DND-41 (cell line): ENCODE data around the gene GALNT1.

ENCODE experiments used
- ATAC-seq: fragments of 200-7000 bp; cut with Tn5 transposase; 3 replicates; pipeline ENCODE4 v1.9.1; 2021; ENCODE audit warnings: low read depth; ENCODE audit not compliant: insufficient read depth
- DNase-seq: peaks from one replicate; pipeline ENCODE4 v3.0.0-alpha.2; 2020
- H2AFZ ChIP-seq: 2 replicates; pipeline ENCODE4 v1.6.0; 2012; ENCODE audit warnings: low read depth, low read length
- H3K27ac ChIP-seq: 2 replicates; pipeline ENCODE4 v1.5.1; 2012; ENCODE audit warnings: low read length, inconsistent platforms
- H3K27me3 ChIP-seq: fragments of 200-600 bp; sonication (generic); 2 replicates; pipeline ENCODE4 v1.6.0; 2012; ENCODE audit warnings: low read length, mild to moderate bottlenecking, inconsistent platforms; ENCODE audit not compliant: insufficient read depth, poor library complexity
- H3K36me3 ChIP-seq: 2 replicates; pipeline ENCODE4 v1.5.1; 2012; ENCODE audit warnings: low read length, inconsistent platforms; ENCODE audit not compliant: insufficient read depth
- H3K4me1 ChIP-seq: 2 replicates; pipeline ENCODE4 v1.5.1; 2012; ENCODE audit warnings: mild to moderate bottlenecking, low read length; ENCODE audit not compliant: insufficient read depth
- H3K4me2 ChIP-seq: 2 replicates; pipeline ENCODE4 v1.6.0; 2012; ENCODE audit warnings: mild to moderate bottlenecking, moderate library complexity, low read length, inconsistent platforms; ENCODE audit not compliant: insufficient read depth
- H3K4me3 ChIP-seq, 2 experiments: fragments of 200-600 bp in 1 of 2; shearing (Covaris generic) in 1 of 2; 2 replicates each; pipeline ENCODE4 v1.5.1; 2012 to 2016; ENCODE audit warnings: inconsistent platforms in 2 of 2, low read length in 2 of 2, mild to moderate bottlenecking in 2 of 2, low read depth in 1 of 2, moderate library complexity in 1 of 2
- H3K79me2 ChIP-seq: 2 replicates; pipeline ENCODE4 v1.6.0; 2012; ENCODE audit warnings: low read length, inconsistent platforms; ENCODE audit not compliant: insufficient read depth
- H3K9ac ChIP-seq: 2 replicates; pipeline ENCODE4 v1.6.0; 2012; ENCODE audit warnings: low read depth, mild to moderate bottlenecking, inconsistent platforms, low read length, moderate library complexity
- H3K9me3 ChIP-seq: 2 replicates; pipeline ENCODE4 v1.5.1; 2012; ENCODE audit warnings: low read length, moderate library complexity, mild to moderate bottlenecking, inconsistent platforms; ENCODE audit not compliant: insufficient read depth, severe bottlenecking
- H4K20me1 ChIP-seq: 2 replicates; pipeline ENCODE4 v1.6.0; 2012; ENCODE audit warnings: low read length; ENCODE audit not compliant: insufficient read depth
- CTCF ChIP-seq: IDR thresholded peaks from 2 replicates; pipeline ENCODE4 v1.5.1; 2012; ENCODE audit warnings: borderline replicate concordance, low read length, moderate library complexity, mild to moderate bottlenecking; ENCODE audit not compliant: poor library complexity, severe bottlenecking; ENCODE audit errors: extremely low read depth
- EZH2 ChIP-seq: IDR thresholded peaks from 3 replicates; pipeline ENCODE4 v1.6.1; 2012; ENCODE audit warnings: borderline replicate concordance, low read depth, mild to moderate bottlenecking, moderate library complexity, low read length, inconsistent platforms; ENCODE audit not compliant: severe bottlenecking

Gene GALNT1

GRCh38 chr18:35729991-35730668 is 148.6 kb downstream of the GALNT1 start:
- H3K4me3 ChIP-seq = no peak overlapping the region
- DNase-seq (no peak), ATAC-seq (no peak)
- no peaks in the 10 kb centered on the region for H3K9me3 ChIP-seq
- no peak overlapping the region for H3K27ac ChIP-seq
- no peak overlapping the region for H3K4me2 ChIP-seq
- H2AFZ ChIP-seq = no peak overlapping the region
- no peak overlapping the region for H3K9ac ChIP-seq
- TF ChIP-seq CTCF (no peak), EZH2 (no peak)
- no peaks in the 10 kb centered on the region for H3K27me3 ChIP-seq
- no peaks in the 10 kb centered on the region for H3K36me3 ChIP-seq
- H3K4me1 ChIP-seq = no peaks in the 10 kb centered on the region
- H3K79me2 ChIP-seq = no peaks in the 10 kb centered on the region
- H4K20me1 ChIP-seq = no peaks in the 10 kb centered on the region

GRCh38 chr18:35730691-35731370 is 149.3 kb downstream of the GALNT1 start:
- Histone ChIP-seq H3K9ac (no peak overlapping the region), H4K20me1 (no peaks in the 10 kb centered on the region), H3K4me1 (no peaks in the 10 kb centered on the region), H3K4me3 (no peak overlapping the region), H3K27me3 (no peaks in the 10 kb centered on the region), H3K36me3 (no peaks in the 10 kb centered on the region), H3K4me2 (no peak overlapping the region), H3K27ac (no peak overlapping the region), H2AFZ (no peak overlapping the region), H3K9me3 (no peaks in the 10 kb centered on the region), H3K79me2 (no peaks in the 10 kb centered on the region)
- TF ChIP-seq EZH2 (no peak), CTCF (no peak)
- DNase-seq (no peak), ATAC-seq (no peak)

DNA sequence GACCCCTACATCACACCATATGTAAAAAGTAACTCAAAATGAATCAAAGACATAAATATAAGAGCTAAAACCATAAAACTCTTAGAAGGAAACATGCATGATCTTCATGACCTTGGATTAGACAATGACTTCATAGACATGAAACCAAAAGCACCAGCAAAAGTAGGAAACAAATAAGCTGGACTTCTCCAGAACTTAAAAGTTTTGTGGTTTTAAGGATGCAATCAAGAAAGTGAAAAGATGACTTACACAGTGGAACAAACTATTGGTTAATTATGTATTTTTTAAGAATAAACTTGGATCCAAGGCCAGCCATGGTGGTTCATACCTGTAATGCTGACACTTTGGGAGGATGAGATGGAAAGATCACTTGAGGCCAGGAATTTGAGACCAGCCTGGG is 150.2 kb downstream of the GALNT1 start:
- H3K4me1 ChIP-seq = no peaks in the 10 kb centered on the region
- DNase-seq = no peak
- H3K4me2 ChIP-seq = no peak overlapping the region
- no peak overlapping the region for H2AFZ ChIP-seq
- no peaks in the 10 kb centered on the region for H3K36me3 ChIP-seq
- no peaks in the 10 kb centered on the region for H3K9me3 ChIP-seq
- no peak overlapping the region for H3K9ac ChIP-seq
- H4K20me1 ChIP-seq = no peaks in the 10 kb centered on the region
- no peaks in the 10 kb centered on the region for H3K79me2 ChIP-seq
- TF ChIP-seq EZH2 (no peak), CTCF (no peak)
- H3K27ac ChIP-seq = no peak overlapping the region
- H3K4me3 ChIP-seq = no peak overlapping the region
- no peak for ATAC-seq
- no peaks in the 10 kb centered on the region for H3K27me3 ChIP-seq
